ENCODE results near the gene MYL12A. TPM values are rescaled to one million over a fixed set of nuclear protein-coding genes. Genes with fewer than 3 reads are reported as not detected.

MYL12A gene
- total and polyA plus RNA-seq, 2 of the 13 experiments (the other 11 are each of a cell fraction or from before 2014, with no cell fraction given): 261 to 277 TPM

DNA sequence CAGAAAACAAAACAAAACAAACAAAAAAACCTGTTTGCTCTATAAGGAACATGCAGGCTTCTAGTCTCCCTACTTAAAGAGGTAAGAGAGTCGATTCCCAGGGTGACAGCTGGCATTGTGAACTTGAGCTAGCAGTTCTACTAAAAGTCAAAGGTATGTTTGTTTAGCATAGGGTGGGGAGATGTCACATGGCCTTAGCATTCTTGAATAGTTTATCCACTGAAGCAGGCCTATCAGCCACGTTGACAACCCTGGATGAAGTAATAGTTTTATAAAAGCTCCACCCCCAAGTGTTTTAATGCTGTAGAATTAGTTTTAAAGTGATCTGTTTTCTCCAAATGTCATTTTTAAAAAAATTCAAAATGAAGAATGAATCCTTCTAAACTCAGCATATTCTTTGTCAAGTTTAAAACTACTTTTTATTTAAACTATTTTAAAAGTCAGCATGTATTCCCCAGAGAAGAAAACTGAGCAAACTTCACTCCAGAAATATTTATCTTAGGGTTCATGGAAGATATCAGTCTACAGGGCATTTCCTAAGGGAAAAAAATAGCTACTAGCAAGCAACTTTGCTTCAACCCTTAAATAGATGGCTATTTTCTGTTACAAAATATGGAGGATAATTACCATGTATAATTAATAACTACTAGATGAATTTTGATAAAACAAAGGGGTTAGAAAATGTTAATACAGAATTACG lies 29.5 kb upstream of the MYL12A start (continued):
- TF ChIP-seq, protein P1, sequence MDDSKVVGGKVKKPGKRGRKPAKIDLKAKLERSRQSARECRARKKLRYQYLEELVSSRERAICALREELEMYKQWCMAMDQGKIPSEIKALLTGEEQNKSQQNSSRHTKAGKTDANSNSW (CRISPR knock-in tag; IDR thresholded peaks at IDR 0.05; ENCODE audit: borderline replicate concordance): no peak
- TF ChIP-seq U2AF1 (optimal IDR thresholded peaks at IDR 0.05; ENCODE audit: low read depth, low read length) (no peak), JUN (CRISPR knock-in tag; IDR thresholded peaks at IDR 0.05) (0 out of 2 replicates have a peak, but pooled peaks have one; percentile 28), HOXA9 (CRISPR knock-in tag; IDR thresholded peaks at IDR 0.05; ENCODE audit: borderline replicate concordance) (no peak), MXD4 (CRISPR knock-in tag; IDR thresholded peaks at IDR 0.05) (peak; percentile 21; the same call in 1 of the 2 replicates), ATAD3A (CRISPR knock-in tag; IDR thresholded peaks at IDR 0.05) (no peak), POGZ (CRISPR knock-in tag; IDR thresholded peaks at IDR 0.05) (peak; percentile 88), MEIS1 (CRISPR knock-in tag; IDR thresholded peaks at IDR 0.05; ENCODE audit: borderline replicate concordance) (peak; percentile 67; the same call in 1 of the 2 replicates), ZNF724P (CRISPR knock-in tag; IDR thresholded peaks at IDR 0.05; ENCODE audit: borderline replicate concordance) (no peak), MED8 (CRISPR knock-in tag; IDR thresholded peaks at IDR 0.05; ENCODE audit: insufficient replicate concordance) (no peak), U2AF2 (IDR thresholded peaks at IDR 0.05; ENCODE audit: low read depth, low read length) (no peak), ZNF562 (CRISPR knock-in tag; IDR thresholded peaks at IDR 0.05; ENCODE audit: borderline replicate concordance) (no peak), ZNF850 (CRISPR knock-in tag; conservative IDR thresholded peaks at IDR 0.05) (no peak), GTF2F1 (IDR thresholded peaks at IDR 0.05; ENCODE audit: low read length) (no peak), ZMYM3 (CRISPR knock-in tag; IDR thresholded peaks at IDR 0.05) (no peak), YY1 (IDR thresholded peaks at IDR 0.05; ENCODE audit: insufficient read depth, insufficient replicate concordance, low read depth, low read length) (no peak)
- TF ChIP-seq, protein P2, sequence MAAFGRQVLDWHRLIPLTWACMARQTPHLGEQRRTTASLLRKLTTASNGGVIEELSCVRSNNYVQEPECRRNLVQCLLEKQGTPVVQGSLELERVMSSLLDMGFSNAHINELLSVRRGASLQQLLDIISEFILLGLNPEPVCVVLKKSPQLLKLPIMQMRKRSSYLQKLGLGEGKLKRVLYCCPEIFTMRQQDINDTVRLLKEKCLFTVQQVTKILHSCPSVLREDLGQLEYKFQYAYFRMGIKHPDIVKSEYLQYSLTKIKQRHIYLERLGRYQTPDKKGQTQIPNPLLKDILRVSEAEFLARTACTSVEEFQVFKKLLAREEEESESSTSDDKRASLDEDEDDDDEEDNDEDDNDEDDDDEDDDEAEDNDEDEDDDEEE (CRISPR knock-in tag; IDR thresholded peaks at IDR 0.05): no peak
- TF ChIP-seq, protein P3, sequence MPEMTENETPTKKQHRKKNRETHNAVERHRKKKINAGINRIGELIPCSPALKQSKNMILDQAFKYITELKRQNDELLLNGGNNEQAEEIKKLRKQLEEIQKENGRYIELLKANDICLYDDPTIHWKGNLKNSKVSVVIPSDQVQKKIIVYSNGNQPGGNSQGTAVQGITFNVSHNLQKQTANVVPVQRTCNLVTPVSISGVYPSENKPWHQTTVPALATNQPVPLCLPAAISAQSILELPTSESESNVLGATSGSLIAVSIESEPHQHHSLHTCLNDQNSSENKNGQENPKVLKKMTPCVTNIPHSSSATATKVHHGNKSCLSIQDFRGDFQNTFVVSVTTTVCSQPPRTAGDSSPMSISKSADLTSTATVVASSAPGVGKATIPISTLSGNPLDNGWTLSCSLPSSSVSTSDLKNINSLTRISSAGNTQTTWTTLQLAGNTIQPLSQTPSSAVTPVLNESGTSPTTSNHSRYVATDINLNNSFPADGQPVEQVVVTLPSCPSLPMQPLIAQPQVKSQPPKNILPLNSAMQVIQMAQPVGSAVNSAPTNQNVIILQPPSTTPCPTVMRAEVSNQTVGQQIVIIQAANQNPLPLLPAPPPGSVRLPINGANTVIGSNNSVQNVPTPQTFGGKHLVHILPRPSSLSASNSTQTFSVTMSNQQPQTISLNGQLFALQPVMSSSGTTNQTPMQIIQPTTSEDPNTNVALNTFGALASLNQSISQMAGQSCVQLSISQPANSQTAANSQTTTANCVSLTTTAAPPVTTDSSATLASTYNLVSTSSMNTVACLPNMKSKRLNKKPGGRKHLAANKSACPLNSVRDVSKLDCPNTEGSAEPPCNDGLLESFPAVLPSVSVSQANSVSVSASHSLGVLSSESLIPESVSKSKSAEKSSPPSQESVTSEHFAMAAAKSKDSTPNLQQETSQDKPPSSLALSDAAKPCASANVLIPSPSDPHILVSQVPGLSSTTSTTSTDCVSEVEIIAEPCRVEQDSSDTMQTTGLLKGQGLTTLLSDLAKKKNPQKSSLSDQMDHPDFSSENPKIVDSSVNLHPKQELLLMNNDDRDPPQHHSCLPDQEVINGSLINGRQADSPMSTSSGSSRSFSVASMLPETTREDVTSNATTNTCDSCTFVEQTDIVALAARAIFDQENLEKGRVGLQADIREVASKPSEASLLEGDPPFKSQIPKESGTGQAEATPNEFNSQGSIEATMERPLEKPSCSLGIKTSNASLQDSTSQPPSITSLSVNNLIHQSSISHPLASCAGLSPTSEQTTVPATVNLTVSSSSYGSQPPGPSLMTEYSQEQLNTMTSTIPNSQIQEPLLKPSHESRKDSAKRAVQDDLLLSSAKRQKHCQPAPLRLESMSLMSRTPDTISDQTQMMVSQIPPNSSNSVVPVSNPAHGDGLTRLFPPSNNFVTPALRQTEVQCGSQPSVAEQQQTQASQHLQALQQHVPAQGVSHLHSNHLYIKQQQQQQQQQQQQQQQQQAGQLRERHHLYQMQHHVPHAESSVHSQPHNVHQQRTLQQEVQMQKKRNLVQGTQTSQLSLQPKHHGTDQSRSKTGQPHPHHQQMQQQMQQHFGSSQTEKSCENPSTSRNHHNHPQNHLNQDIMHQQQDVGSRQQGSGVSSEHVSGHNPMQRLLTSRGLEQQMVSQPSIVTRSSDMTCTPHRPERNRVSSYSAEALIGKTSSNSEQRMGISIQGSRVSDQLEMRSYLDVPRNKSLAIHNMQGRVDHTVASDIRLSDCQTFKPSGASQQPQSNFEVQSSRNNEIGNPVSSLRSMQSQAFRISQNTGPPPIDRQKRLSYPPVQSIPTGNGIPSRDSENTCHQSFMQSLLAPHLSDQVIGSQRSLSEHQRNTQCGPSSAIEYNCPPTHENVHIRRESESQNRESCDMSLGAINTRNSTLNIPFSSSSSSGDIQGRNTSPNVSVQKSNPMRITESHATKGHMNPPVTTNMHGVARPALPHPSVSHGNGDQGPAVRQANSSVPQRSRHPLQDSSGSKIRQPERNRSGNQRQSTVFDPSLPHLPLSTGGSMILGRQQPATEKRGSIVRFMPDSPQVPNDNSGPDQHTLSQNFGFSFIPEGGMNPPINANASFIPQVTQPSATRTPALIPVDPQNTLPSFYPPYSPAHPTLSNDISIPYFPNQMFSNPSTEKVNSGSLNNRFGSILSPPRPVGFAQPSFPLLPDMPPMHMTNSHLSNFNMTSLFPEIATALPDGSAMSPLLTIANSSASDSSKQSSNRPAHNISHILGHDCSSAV (CRISPR knock-in tag; IDR thresholded peaks at IDR 0.05; ENCODE audit: borderline replicate concordance): no peak
- TF ChIP-seq, protein P4, sequence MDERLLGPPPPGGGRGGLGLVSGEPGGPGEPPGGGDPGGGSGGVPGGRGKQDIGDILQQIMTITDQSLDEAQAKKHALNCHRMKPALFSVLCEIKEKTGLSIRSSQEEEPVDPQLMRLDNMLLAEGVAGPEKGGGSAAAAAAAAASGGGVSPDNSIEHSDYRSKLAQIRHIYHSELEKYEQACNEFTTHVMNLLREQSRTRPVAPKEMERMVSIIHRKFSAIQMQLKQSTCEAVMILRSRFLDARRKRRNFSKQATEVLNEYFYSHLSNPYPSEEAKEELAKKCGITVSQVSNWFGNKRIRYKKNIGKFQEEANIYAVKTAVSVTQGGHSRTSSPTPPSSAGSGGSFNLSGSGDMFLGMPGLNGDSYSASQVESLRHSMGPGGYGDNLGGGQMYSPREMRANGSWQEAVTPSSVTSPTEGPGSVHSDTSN (CRISPR knock-in tag; IDR thresholded peaks at IDR 0.05): no peak
